HUDEP-2 (cell line): Measurements from ENCODE around the gene MPHOSPH8.
"Not testable (repeated sequence)": the region's sequence is repeated elsewhere in the genome, so short reads cannot be mapped to it uniquely, and the experiment has no call there.

Source experiments
- DNase-seq, 76 experiments: peaks; one replicate each; lab custom pipeline; 2025; ENCODE audit not compliant: unreplicated experiment in 76 of 76; lab: John Stamatoyannopoulos, UW

The MPHOSPH8 gene

DNA sequence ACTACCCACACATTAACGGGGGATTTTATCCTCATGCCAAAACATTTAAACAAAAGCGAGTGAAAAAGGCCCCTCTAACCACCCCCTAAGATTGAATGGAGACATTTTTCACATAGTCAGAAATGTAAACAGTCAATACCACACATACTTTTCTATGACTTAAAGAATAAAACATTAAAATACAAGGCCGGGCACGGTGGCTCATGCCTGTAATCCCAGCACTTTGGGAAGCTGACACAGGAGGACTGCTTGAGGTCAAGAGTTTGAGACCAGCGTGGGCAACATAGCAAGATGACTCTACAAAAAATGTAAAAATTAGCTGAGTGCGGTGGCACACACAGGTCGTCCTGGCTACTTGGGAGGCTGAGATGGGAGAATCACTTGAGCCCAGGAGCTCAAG lies 47.3 kb downstream of the MPHOSPH8 start:
- no peak for DNase-seq

DNA sequence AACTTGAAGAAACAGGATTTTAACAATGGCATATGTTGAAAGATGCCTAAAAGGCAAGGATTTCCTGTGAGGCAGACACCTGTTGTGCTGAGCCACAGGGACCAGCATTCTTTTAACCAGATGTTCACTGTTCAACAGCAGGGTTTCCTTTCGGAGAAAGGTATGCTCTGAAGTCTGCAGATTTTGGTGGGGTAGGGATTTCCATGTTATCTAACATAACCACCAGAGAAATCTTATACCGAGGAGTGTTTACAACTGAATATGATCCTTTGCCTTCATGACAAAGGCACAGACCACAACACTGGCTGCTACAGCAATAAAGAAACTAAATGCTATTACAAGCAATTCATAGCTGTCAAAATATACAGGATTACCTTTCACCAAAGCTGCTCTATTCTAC lies 48.1 kb downstream of the MPHOSPH8 start:
- DNase-seq, result no peak

DNA sequence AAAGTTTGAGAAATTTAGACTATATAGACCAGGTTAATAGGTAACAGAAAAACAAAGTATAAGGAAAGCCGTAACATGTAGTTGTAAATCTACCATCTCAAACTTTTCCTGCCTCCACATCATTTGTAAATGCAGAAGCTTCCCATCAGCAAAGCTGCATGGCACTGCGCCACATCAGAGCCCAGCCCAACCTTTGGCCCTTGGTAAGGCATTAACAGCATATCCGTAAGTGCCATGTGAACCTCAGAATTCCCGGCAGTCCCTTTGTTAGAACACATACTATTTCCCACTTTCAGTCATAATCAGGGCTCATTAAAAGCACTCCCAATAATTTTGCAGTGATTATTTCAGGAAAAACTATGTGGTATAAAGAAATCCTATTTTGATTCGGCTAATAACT lies 51.6 kb downstream of the MPHOSPH8 start:
- no peak for DNase-seq

DNA sequence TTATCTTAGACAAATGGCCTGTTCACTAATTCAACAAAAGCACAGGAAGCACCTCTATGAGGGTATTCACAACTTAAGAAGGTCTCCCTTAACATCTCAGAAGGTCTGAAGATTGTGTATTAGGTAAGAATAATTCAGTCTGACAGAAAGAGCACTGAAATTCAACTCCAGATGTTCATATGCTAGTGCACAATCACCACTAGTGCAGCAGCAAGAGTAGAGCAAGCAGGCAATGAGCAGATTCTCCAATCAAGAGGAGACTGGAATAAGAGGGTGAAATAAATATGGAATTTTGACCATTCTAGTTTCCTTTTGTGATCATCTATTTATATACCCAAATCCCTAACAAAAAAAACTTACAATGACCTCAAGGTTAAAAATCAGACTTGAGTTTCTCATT lies 52.0 kb downstream of the MPHOSPH8 start:
- no peak for DNase-seq

DNA sequence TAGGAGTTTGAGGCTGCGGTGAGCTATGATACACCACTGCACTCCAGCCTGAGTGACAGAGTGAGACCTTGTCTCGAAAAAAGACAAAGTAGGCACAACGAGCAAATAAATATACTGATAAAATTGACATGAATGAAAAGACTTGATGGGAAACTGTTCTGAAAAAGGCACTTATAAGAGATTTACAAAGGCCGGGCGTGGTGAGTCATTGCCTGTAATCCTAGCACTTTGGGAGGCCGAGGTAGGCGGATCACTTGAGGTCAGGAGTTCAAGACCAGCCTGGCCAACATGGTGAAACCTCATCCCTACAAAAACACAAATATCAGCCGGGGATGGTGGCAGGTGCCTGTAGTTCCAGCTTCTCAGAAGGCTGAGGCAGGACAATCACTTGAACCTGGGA lies 58.0 kb downstream of the MPHOSPH8 start:
- DNase-seq, result not testable (repeated sequence)

DNA sequence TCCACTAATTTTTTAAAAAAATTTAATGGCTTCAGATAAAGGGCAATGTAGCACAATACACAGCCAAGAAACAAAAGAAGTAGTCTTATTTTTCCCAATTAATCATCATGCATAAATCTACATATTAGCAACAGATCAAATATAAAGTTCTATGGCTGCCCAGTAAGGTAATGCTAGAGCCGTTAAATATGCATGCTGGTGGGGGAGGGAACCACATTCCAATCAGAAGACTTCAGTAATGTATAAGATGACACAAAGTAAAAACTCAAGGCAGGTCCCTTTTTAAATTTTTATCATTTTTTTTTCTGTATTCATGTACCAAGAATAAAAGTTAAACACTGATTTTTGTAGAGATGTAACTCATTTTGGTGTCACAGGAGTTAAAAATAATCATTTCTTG lies 62.0 kb downstream of the MPHOSPH8 start:
- DNase-seq, result no peak

DNA sequence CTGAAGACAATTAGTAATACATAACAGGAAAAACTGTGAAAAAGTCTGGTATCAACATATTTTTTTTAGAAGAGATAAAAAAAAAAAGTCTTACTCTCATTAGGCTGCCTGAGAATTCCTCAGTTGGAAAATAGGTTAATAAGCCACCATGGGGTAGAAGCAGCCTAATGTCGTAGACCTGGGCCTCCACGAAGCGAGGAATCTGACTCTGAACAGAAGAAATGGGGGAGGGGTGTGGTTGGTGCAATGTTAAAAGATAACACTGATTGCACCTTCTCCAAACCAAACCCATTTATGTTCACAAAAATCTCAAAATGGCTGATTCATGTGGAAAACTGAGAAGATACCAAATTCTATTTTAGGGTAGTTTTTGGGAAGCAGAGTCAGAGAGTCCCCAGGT lies 62.4 kb downstream of the MPHOSPH8 start:
- DNase-seq, result no peak

DNA sequence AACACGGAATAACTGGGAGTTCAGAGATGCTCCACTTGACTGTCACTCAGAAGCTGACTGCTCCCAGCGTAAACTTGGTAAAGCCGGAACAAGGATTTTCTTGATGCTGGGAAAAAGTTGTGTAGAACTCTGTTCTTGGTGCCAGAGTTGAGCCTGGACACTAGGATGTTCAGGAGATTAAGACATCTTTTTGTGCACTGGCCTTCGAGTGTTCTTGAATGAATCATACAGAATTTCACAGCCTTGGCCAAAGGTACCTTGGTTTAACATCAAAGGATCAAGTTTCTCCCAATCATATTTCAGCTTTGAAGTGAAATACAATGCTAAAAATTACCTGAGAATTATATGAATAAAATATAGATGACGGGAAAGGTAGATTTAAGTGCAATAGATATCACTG lies 67.5 kb downstream of the MPHOSPH8 start:
- DNase-seq, result not testable (repeated sequence)

DNA sequence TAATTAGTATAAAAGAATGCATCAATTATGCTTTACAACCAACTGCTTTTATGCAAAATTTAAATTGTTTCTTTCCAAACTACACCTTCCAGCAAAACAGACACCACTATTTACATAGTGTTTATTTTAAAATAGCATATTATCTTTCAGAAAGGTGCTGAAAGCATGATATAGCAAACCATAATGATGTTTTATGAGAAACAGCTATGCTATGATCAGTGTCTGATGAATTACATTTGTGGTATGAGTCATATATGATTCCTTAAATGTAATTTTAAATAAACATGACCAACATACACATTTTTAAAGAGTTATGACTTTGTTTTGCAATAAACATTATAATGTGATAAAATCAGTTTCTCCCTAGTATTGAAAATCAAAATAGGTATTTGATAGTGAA lies 68.2 kb downstream of the MPHOSPH8 start:
- DNase-seq, result not testable (repeated sequence)

DNA sequence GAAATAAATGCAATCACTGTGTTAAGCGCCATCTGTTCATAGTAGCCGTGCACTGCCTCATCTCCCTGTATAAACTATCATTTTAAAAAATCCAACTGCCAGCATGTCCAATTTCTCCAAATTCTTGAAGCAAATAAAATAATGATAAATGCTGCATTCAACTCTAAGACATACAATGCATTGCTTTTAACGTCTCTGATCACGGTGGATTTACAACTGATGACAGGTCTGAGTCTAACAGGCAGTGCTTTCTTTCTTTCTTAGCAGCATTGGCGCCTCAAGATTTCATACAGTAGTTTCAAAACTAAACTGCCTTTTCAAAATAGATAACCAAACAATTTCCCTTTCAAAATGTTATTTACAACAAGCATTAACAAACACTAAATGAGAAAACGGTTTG lies 70.8 kb downstream of the MPHOSPH8 start:
- DNase-seq, result not testable (repeated sequence)

DNA sequence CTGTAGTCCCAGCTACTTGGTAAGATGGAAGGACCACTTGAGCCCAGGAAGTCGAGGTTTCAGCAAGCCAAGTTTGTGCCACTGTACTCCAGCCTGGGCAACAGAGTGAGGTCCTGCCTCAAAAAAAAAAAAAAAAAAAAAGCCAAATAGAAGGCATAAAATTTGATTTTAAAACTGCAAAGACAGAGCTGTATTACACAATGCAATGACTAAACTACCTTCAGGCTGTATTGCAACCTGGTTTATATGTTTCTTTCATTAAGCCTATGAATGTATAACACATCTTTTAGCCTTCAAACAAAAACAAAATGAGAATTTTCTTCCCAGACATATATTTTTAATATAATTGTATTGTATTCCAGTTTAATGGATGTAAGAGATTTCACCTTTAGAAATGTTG lies 75.6 kb downstream of the MPHOSPH8 start:
- DNase-seq, result not testable (repeated sequence)

DNA sequence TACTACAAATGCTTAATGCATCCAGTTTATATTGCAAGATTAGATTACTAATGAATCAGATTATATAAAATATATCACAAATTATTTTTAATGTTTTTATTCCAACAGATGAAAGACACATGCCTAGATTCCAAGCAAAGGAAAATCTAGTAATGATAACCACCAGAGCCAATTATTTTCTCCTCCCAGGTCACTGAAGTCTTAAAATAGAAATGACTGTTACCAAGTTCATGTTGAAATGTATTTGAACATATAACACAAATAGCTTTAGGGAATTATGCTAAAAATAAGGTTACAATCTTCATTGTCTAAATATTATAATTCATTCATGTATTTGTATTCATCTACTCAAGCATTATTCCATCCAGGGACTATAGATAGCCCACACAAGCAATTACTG lies 76.3 kb downstream of the MPHOSPH8 start:
- DNase-seq, result not testable (repeated sequence)

DNA sequence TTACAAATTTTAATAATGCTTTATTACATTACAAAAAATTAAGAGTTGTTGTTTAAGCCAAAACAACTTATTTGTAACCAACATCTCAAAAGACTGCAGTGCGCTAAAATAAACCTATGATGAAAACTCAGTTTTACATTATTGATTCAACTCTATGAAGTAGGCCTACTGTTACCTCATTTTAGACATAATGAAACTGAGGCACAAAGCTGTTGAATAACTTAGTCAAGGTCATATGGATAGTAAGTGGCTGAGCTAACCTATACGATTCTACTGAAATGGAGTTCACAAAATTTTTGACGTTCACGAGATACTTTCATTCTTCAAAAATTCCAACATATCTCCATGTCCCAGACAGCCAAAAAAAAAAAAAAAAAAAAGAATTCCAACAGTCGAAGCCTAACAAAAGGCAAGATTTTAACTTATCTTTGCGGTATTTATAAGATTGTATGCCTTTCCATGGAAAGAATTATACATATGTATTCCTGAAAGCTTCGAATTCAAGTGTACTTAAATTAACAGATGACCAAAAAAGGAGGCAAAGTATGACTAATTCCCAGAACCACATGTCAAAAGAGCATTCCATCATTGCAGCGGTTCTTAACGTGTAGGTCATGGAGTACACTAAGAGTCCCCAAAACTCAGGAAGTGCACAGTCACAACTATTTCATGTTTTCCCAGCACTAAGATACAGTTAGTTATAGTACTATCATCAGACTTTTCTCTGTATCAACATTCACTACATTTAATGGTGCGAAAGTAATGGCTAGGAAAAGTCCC lies 79.9 kb downstream of the MPHOSPH8 start:
- DNase-seq, result no peak

DNA sequence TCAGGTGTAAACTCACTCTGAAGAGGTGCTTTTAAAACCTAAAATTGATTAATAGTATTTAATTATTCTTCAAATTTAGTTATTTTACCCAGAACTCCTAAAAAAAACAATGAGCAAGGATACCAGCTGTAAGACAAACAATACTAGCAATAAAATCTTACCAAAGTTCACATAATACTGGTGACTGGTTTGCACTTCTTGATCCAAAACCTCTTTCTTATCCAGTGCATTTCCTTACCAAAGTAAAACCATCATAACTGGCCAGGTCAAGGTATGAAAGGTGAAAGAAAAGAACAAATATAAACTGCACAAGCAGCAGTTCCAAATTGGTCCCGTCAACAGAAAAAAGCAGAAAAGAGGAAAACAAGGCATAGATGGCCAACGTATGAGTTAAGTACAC lies 86.6 kb downstream of the MPHOSPH8 start:
- DNase-seq, result no peak
